HCT116 (cell line): ENCODE data around the gene PCAT6. TPM values are rescaled to one million over a fixed set of nuclear protein-coding genes. Genes with fewer than 3 reads are reported as not detected.

Experiments
- ATAC-seq: fragments of 200-7000 bp; cut with Tn5 transposase; 2 replicates; pipeline ENCODE4 v1.9.1; 2020; ENCODE audit warnings: mild to moderate bottlenecking, moderate library complexity
- BruUV-seq: library from RNA; stranded (reverse); fragments of 400-500 nt; replicated peaks from 2 replicates; lab custom pipeline; 2021; lab: Mats Ljungman, UMichigan
- CTCF ChIA-PET: fragments of 300-600 bp; sonication (Branson Sonifier 250); formaldehyde crosslinking; loops from one replicate; lab custom pipeline; 2021; ENCODE audit warnings: antibody characterized with exemption; lab: Charles Lee
- POLR2A ChIA-PET: fragments of 300-600, 350-600 bp; sonication (Branson Sonifier 250); formaldehyde crosslinking; loops from one replicate; lab custom pipeline; 2021; ENCODE audit warnings: antibody characterized with exemption; lab: Charles Lee
- RAD21 ChIA-PET, 2 experiments: fragments of 300-600 bp; sonication (Branson Sonifier 250); formaldehyde crosslinking; loops; one replicate each; lab custom pipeline; 2023; ENCODE audit warnings: low total read pairs in 2 of 2; ENCODE audit not compliant: uncharacterized antibody in 2 of 2, unreplicated experiment in 2 of 2, low non-redundant PET in 1 of 2; lab: Charles Lee
- DNase-seq: peaks from one replicate; pipeline ENCODE4 v3.0.0-alpha.2; 2010; ENCODE audit warnings: low read depth, low spot score
- H2AFZ ChIP-seq: fragments of 200-600 bp; shearing (Covaris generic), sonication (generic); 2 replicates; pipeline ENCODE4 v1.6.1; 2017; ENCODE audit warnings: low read depth, mixed run types, mixed read lengths, antibody characterized with exemption, low read length; ENCODE audit not compliant: poor library complexity, severe bottlenecking
- H3K27ac ChIP-seq: 2 replicates; pipeline ENCODE4 v1.5.1; 2012; ENCODE audit warnings: low read depth, low read length
- H3K27me3 ChIP-seq: fragments of 200-600 bp; sonication (generic); 2 replicates; pipeline ENCODE4 v1.6.1; 2016; ENCODE audit warnings: mixed run types, low read length, mixed read lengths; ENCODE audit not compliant: insufficient read depth
- H3K36me3 ChIP-seq, 2 experiments: fragments of 200-500 bp in 1 of 2; fragments of 200-600 bp in 1 of 2; sonication (Bioruptor generic) in 1 of 2; sonication (generic) in 1 of 2; 2 replicates each; pipeline versions ENCODE4 v1.5.1 to v1.6.1; 2014 to 2016; ENCODE audit warnings: low read length in 2 of 2, inconsistent platforms in 1 of 2, mixed read lengths in 1 of 2, mixed run types in 1 of 2; ENCODE audit not compliant: insufficient read depth in 2 of 2, control insufficient read depth in 1 of 2
- H3K4me1 ChIP-seq, 2 experiments: fragments of 200-600 bp in 1 of 2; sonication (generic) in 1 of 2; 2 replicates each; pipeline versions ENCODE4 v1.5.1 to v1.6.1; 2012 to 2017; ENCODE audit warnings: low read length in 2 of 2, inconsistent platforms in 1 of 2, mild to moderate bottlenecking in 1 of 2, mixed read lengths in 1 of 2, mixed run types in 1 of 2, moderate library complexity in 1 of 2; ENCODE audit not compliant: insufficient read depth in 2 of 2, control insufficient read depth in 1 of 2
- H3K4me2 ChIP-seq: fragments of 200-600 bp; sonication (generic); 2 replicates; pipeline ENCODE4 v1.6.1; 2017; ENCODE audit warnings: mixed run types, low read length, mixed read lengths
- H3K4me3 ChIP-seq, 2 experiments: fragments of 200-600 bp in 1 of 2; sonication (generic) in 1 of 2; replicated peaks in 1 of 2; 2 replicates each; pipeline ENCODE4 v1.5.1; 2011 to 2016; ENCODE audit warnings: low read length in 2 of 2, control low read depth in 1 of 2, low read depth in 1 of 2, mild to moderate bottlenecking in 1 of 2, mixed read lengths in 1 of 2, mixed run types in 1 of 2
- H3K79me2 ChIP-seq: fragments of 200-600 bp; sonication (generic); 2 replicates; pipeline ENCODE4 v1.6.1; 2017; ENCODE audit warnings: mild to moderate bottlenecking, mixed run types, low read length, moderate library complexity, mixed read lengths; ENCODE audit not compliant: insufficient read depth
- H3K9ac ChIP-seq: fragments of 200-600 bp; sonication (generic); 2 replicates; pipeline ENCODE4 v1.6.1; 2016; ENCODE audit warnings: low read length, mixed read lengths
- H3K9me2 ChIP-seq: fragments of 200-600 bp; sonication (generic), shearing (Covaris generic); 2 replicates; pipeline ENCODE4 v1.6.1; 2017; ENCODE audit warnings: mixed run types, mild to moderate bottlenecking, moderate library complexity; ENCODE audit not compliant: insufficient read depth
- H3K9me3 ChIP-seq, 2 experiments: fragments of 200-500 bp in 1 of 2; fragments of 200-600 bp in 1 of 2; sonication (Bioruptor generic) in 1 of 2; sonication (generic) in 1 of 2; 2 replicates each; pipeline ENCODE4 v1.6.1; 2014 to 2017; ENCODE audit warnings: low read length in 2 of 2, mixed read lengths in 2 of 2, inconsistent platforms in 1 of 2, low read depth in 1 of 2, mild to moderate bottlenecking in 1 of 2, mixed run types in 1 of 2, moderate library complexity in 1 of 2; ENCODE audit not compliant: control insufficient read depth in 1 of 2, insufficient read depth in 1 of 2
- H4K20me1 ChIP-seq: fragments of 200-600 bp; sonication (generic), shearing (Covaris generic); 2 replicates; pipeline ENCODE4 v1.6.1; 2017; ENCODE audit warnings: mixed run types, mild to moderate bottlenecking, moderate library complexity; ENCODE audit not compliant: insufficient read depth
- CEBPB ChIP-seq: IDR thresholded peaks from 2 replicates; pipeline ENCODE4 v1.6.1; 2012; ENCODE audit warnings: low read depth
- CTCF ChIP-seq, 3 experiments: fragments of 200-600 bp in 1 of 3; sonication (generic) in 1 of 3; IDR thresholded peaks in 2 of 3; conservative IDR thresholded peaks in 1 of 3; 2 replicates each; pipeline ENCODE4 v1.5.1; 2012 to 2017; ENCODE audit warnings: low read depth in 2 of 3, low read length in 2 of 3, antibody characterized with exemption in 1 of 3, borderline replicate concordance in 1 of 3, control low read depth in 1 of 3, mild to moderate bottlenecking in 1 of 3, mixed read lengths in 1 of 3, mixed run types in 1 of 3, moderate library complexity in 1 of 3; ENCODE audit not compliant: insufficient read depth in 1 of 3
- ELF1 ChIP-seq: IDR thresholded peaks from 2 replicates; pipeline ENCODE4 v1.6.1; 2012; ENCODE audit warnings: low read depth, borderline replicate concordance
- EZH2phosphoT487 ChIP-seq: fragments of 200-600 bp; IDR thresholded peaks from 2 replicates; pipeline ENCODE4 v1.6.1; 2018; ENCODE audit warnings: antibody characterized with exemption, borderline replicate concordance
- RAD21 ChIP-seq: IDR thresholded peaks from 2 replicates; pipeline ENCODE4 v1.6.1; 2012; ENCODE audit warnings: low read depth, mild to moderate bottlenecking
- REST ChIP-seq: IDR thresholded peaks from 2 replicates; pipeline ENCODE4 v1.6.1; 2012; ENCODE audit warnings: low read depth
- SP1 ChIP-seq: IDR thresholded peaks from 2 replicates; pipeline ENCODE4 v1.6.1; 2012; ENCODE audit warnings: low read depth
- SRF ChIP-seq: IDR thresholded peaks from 2 replicates; pipeline ENCODE4 v1.6.1; 2012; ENCODE audit warnings: low read depth
- YY1 ChIP-seq: IDR thresholded peaks from 2 replicates; pipeline ENCODE4 v1.6.1; 2011; ENCODE audit warnings: low read length, low read depth, moderate library complexity, mild to moderate bottlenecking; ENCODE audit not compliant: insufficient replicate concordance; ENCODE audit errors: extremely low read depth
- intact Hi-C: fragments of 100-400 bp; cut with micrococcal nuclease; formaldehyde crosslinking; loops from 2 replicates; pipeline ENCODE4 v1.10.0; 2022
- total RNA-seq: library from RNA; stranded (reverse); gene quantifications from one replicate; pipeline ENCODE4 v1.2.1, GENCODE V29; 2021; ENCODE audit not compliant: unreplicated experiment

The PCAT6 gene
- total RNA-seq, 1 experiment from 2014 or later: 1.9 TPM

- Histone ChIP-seq H3K36me3 (no peaks in the 10 kb centered on the region), H3K4me1 (peaks cover 0 to 7% of the 10 kb centered on the region in 2 experiments; a peak in 1 of 4 replicates), H3K9me2 (no peaks in the 10 kb centered on the region), H3K9me3 (no peaks in the 10 kb centered on the region), H4K20me1 (no peaks in the 10 kb centered on the region), H3K4me2 (no peak overlapping the region), H3K9ac (no peak overlapping the region), H3K79me2 (no peaks in the 10 kb centered on the region), H3K4me3 (no peak overlapping the region), H3K27ac (no peak overlapping the region), H3K27me3 (no peaks in the 10 kb centered on the region), H2AFZ (no peak overlapping the region)
- ChIA-PET CTCF (no interaction called here), RAD21 (no interaction called here), POLR2A (no interaction called here)
- ATAC-seq (no peak), DNase-seq (no peak)
- intact Hi-C loops: no loop called here
- no TSS peak for BruUV-seq
- TF ChIP-seq SP1 (no peak), YY1 (no peak), EZH2phosphoT487 (no peak), RAD21 (no peak), SRF (no peak), REST (no peak), ELF1 (no peak), CEBPB (no peak), CTCF (IDR thresholded peaks at IDR 0.05 in 2 of 3, conservative IDR thresholded peaks at IDR 0.05 in 1 of 3; ENCODE audit: borderline replicate concordance in 1 of 3, insufficient read depth in 1 of 3, low read depth in 2 of 3, low read length in 2 of 3) (no peak)
These were observed 8.1 kb downstream of the PCAT6 start for GRCh38 chr1:202818819-202819218.
